ENCODE data around the gene IGBP1.
"Not testable (repeated sequence)": the region's sequence is repeated elsewhere in the genome, so short reads cannot be mapped to it uniquely, and the experiment has no call there.

The IGBP1 gene

DNA sequence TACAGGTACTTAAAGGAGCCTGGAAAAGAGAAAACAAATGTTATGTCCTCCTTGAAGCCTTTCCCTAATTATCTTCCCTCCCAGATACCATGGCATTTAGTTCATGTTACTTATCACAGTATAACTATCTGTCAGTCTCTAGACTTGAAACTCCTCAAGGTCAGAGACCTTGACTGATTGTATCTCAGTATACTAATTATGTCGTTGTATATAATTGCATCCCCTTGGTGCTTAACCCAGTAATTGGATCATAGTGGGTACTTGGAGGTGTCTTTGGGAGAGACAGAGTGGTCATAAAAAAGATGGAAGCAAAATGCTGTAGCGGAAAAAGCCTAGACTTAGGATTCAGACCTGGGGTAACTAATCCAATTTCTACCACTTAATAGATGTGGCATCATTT, 8.1 kb downstream of the IGBP1 start:
- in situ Hi-C loops (cut with MboI; ENCODE audit: low pct_unique_long_range_greater_than_20kb, low sequenced_read_pairs) = no loop called here
- DNase-seq = no peak

DNA sequence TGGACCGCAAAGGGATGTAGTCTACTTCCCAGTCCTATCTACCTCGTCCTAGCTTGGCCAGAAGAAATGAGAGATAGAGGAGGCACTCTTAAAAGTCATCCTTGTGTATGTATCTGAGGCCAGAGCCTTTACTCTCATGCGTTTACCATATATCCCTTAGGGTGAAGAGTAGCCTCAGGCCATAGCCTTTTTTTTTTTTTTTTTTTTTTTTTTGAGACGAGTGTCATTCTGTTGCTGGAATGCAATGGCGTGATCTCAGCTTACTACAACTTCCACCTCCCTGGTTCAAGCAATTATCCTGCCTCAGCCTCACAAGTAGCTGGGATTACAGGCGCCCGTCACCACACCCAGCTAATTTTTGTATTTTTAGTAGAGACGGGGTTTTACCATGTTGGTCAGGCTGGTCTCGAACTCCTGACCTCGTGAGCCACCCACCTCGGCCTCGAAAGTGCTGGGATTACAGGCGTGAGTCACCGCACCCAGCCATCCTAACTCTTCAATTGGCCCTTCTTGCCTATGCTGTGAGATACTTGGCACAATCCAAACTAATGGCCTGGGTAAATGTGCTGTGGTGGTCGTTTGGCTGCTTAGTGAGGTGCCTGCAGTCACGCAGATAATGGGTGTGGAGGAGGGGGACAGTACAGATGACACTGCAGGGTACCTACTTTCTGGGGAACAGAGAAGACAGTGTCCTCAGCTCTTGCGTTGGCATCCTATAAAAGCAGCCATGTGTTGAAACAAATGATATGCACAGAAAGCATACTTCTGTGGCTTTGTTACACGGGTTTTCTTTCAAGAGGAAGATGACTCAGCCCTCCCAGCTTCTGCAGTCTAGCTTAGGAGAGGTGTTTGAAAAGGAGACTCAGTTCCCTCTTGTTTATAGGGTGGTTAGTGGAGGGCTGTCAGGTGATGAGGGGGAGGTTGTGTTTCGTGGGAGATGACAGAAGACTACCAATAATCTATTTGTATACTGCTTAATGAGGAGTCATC, 33.6 kb downstream of the IGBP1 start:
- DNase-seq = peak; percentile 73
- in situ Hi-C loops (cut with MboI; ENCODE audit: low pct_unique_long_range_greater_than_20kb, low sequenced_read_pairs) = no loop called here

DNA sequence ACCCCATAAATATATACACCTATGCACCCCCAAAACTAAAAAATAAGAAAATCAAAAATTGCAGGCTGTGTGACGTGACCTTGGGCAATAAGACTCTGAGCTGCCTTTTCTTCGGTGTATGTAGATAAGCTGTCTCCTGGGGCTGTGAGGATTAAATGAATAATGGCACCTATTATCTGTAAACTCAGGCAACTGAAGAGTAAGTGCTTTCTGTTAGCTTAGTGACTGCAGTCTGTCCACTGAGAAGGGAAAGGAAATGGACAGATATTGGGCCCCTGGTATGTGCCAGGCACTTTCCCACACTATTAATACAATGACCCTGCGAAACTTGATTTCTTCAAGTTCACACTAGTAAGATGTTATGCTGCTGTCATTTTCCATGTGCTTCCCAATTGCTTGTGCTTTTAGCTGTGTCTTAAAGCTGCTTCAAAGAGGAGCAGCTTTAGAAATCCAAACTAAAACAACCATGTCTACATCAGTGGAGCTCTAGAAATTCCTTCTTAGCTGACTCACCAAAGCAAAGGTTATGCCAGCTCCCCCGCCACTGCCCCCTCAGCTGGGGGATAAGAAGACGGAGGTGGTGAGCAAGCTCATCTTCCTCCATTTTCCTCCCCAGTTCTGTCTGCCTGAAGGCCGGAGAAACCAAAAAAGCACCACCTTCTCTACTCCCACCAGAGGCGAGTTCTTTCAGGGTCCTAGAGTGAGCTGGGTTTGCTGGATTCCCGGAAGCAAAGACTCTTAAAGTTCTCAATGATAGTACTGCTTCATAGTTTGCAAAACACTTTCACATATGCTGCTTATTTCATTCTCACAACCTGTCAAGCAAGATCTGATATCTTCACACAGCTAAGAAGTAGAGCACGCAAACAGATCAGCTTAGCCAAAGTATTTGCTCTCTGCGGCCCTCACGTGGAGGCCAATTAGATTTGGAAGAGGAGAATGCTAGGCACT, 35.3 kb downstream of the IGBP1 start:
- DNase-seq = no peak

DNA sequence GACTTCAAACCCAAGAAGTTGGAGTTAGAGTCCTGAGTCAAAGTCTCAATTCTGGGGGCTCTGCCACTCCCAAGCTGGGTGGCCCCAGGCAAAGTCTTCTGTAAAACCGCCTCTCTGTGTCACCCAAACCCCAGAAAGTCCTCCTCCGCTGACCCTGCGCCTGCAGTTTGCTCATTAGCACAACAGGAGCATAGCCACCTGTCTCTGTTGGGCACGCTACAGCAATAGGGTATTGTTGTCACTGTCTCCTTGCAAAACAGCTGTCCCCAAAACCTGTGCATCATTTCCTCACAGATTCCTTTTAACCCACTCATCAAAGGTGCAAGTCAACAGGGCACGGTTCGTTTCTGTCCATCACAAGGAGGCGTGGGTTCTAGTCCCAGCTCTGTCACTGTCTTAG, 36.0 kb downstream of the IGBP1 start:
- no peak for DNase-seq
- in situ Hi-C loops (cut with MboI; ENCODE audit: low pct_unique_long_range_greater_than_20kb, low sequenced_read_pairs) = no loop called here

More for the DNA sequence above, 35.3 kb downstream of the IGBP1 start:
- in situ Hi-C loops (cut with MboI; ENCODE audit: low pct_unique_long_range_greater_than_20kb, low sequenced_read_pairs) = no loop called here

DNA sequence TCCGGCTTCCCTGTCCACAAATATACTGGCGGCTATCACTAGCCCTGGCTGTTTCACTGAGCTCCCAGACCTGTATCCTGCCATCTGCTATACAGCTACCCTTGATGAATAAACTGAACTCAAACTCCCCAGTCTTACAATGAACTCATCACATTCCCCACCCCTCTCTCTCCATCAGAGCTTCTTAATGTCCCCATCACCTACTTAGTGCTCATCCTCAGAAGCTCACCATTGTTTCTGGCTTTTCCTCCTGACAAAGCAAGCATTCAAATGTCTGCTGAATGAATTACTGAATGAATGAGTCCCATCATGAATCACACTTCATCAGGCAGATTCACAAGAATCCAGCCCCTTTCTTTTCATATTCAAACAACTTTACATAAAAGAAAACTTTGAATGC, 38.4 kb downstream of the IGBP1 start:
- no peak for DNase-seq
- in situ Hi-C loops (cut with MboI; ENCODE audit: low pct_unique_long_range_greater_than_20kb, low sequenced_read_pairs) = no loop called here

DNA sequence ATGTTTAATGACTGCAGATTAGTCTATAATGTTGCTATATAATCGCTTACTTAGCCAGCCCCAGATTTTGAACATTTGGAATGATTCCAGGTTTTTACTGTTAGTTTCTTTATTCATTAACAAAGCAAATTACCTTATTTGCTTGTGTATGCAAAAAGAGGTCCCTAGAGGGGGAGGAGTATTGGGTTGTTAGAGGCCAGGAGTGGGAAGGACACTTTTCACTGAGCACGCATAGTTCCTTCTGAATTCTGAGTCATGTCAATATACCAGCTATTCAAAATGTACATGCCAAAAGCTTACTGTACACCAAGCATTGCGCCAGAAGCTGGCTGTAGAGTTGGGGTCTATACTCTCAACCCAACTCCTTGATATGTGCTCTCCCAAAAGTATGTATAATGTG, 39.0 kb downstream of the IGBP1 start:
- in situ Hi-C loops (cut with MboI; ENCODE audit: low pct_unique_long_range_greater_than_20kb, low sequenced_read_pairs) = no loop called here
- no peak for DNase-seq

DNA sequence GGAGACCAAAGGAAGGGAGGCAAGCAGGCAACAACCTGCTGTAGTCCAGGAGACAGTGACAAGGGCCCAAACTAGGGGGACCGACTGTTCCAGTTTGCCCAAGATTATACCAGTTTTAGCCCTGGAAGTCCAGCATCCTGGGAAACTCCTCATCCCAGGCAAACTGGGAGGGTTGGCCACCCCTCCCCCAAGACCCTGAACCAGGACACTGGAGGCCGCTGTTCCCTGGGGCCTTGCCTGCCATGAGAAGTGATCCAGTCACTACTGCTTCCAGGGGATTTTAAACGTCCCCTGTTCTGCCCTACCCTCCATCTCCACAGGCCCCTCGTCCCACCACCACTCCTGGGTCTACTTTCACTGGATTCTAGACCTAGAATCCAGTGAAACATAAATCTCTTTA, 39.7 kb downstream of the IGBP1 start:
- no peak for DNase-seq
- in situ Hi-C loops (cut with MboI; ENCODE audit: low pct_unique_long_range_greater_than_20kb, low sequenced_read_pairs) = no loop called here

DNA sequence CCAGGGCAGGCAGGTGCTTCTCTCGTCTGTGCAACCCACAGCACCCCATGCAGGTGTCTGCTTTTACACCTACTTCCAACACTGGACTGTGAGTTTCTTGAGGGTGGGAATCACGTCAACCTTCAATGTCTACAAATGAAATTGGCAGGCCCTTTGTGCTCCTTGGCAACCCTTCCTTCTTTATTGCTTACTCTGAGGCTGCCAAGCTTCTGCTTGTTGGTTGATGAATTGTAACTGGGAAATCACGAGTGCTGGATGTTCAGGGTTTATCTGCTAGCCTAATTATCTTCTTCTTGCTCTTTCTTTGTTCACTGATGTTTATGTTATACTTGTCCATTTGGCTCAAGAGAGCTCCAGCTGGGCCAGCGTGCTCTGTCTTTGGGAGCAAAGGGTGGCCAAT, 41.5 kb downstream of the IGBP1 start:
- in situ Hi-C loops (cut with MboI; ENCODE audit: low pct_unique_long_range_greater_than_20kb, low sequenced_read_pairs) = no loop called here
- no peak for DNase-seq

DNA sequence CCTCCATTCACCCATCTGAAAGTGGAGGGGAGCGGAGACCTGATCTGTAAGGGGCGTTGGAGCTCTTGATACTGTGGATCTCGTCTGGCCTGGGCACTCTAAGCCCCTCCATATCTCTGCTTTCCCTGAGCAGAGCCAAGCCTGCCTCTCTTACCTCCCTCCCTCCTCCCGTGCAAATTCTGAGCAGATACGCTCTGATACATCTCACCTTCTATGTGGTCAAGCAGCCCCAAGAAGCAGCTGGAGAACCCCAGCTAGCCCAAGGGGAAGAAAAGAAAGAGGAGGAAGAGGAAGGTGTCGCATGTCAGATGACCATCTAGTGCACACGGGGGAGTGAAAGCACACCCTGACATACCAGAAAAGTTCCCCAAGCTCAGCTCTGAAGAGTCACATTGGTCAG, 42.1 kb downstream of the IGBP1 start:
- in situ Hi-C loops (cut with MboI; ENCODE audit: low pct_unique_long_range_greater_than_20kb, low sequenced_read_pairs) = no loop called here
- no peak for DNase-seq

DNA sequence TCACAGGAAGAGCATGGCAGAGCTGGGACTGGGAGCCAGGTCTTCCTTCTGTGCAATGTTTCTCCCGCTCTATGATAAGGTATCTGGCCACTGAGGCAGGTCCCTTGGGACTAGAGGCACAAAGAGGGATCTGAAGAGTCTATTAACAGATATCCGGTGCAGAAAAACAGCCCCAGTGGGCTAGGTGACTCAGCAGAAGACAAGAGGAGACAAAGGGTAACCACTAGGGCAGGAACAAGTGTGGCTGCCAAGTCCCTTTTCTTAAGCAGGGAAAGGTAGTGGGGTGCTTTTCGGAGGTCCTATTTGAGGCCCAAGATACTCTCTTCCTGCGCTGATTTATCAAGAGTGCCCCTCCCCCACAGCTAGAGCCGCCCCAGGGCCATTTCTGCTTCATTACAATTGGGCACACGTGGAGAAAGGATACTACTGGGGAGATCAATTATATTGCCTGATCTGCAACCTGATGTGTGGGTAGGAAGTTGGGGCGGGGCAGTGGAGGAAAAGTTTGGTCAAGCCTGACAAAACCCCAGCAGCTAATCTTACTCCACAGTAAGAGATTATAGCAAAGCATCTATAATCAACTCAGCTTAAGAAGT, 43.8 kb downstream of the IGBP1 start, which contains the start of gene DGAT2L6:
Gene DGAT2L6 (plus strand): TSS at position 546 of the 596 bp plus-strand sequence. CDS start 100 bp downstream, outside the sequence.
- in situ Hi-C loops (cut with MboI; ENCODE audit: low pct_unique_long_range_greater_than_20kb, low sequenced_read_pairs) = no loop called here
- DNase-seq = peak; percentile 20

DNA sequence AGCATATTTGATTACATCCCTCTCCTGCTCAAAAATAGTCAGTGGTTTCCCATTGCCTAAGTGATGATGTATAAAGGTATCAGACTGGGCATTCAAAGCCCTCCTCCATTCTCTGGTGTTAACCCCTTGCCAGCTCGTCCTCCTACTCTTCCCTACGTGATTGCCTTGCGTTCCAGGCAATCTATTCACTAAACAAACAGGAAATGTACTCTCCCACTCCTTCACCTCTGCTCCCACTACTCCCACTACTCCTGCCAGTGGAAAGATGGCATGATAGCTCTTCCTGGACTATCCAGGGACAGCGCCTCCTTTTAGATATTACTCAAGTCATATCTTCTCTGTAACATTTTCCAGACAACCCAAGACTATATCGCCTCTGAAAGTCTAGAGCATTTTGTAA, 49.8 kb downstream of the IGBP1 start:
- in situ Hi-C loops (cut with MboI; ENCODE audit: low pct_unique_long_range_greater_than_20kb, low sequenced_read_pairs) = no loop called here
- no peak for DNase-seq

DNA sequence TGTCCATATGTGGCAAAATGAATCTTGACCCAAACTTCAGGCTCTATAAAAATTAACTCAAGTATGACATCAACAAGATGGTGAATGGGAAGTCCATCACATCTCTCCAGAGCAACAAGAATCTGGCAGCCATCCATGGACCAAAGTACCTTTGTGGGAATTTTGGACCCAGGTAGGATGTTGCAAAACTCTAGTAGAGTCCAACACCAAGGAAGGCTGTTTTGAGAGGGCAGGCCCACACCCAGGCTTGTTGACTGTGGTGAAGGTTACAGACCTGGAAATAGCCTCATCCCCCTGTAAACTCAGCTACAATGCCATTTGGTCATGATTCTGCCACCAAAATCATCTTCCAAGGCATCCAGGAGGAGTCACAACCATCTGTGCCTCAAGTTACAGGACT, 57.0 kb downstream of the IGBP1 start:
- in situ Hi-C loops (cut with MboI; ENCODE audit: low pct_unique_long_range_greater_than_20kb, low sequenced_read_pairs) = no loop called here
- DNase-seq = no peak

DNA sequence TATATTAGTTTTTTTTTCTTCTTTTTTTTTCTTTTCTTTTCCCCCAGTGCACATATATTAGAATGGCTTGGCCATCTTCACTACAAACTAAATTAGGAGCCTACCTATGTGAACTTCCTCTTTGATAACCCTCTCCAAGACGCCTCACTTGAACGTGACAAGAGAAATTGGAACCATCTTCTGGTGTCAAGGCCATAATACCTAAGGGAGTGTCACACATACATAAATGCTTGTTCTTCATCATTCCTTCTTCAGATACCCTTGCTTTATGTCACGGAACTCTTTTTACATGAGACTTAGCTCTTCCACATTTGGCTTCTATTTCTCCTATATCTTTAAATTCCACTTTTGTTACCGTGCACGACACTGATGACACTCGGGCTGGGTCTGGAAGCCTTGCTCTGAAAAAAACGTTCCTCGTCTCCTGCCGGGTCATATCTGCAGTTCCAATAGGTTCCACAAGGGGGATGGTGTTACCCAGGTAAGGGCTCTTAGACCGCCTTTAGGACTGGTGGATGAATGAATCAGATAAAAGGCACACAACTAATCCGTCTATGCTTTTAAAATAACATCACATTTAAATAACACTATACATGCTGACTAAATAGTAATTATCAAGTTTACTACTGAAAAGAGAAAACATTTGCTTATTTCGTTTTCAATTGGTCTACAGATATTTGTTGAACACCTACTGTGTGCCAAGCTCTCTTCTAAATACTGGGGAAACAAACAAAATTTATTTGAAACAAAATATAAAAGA, 63.9 kb downstream of the IGBP1 start:
- peak; percentile 78 for DNase-seq

DNA sequence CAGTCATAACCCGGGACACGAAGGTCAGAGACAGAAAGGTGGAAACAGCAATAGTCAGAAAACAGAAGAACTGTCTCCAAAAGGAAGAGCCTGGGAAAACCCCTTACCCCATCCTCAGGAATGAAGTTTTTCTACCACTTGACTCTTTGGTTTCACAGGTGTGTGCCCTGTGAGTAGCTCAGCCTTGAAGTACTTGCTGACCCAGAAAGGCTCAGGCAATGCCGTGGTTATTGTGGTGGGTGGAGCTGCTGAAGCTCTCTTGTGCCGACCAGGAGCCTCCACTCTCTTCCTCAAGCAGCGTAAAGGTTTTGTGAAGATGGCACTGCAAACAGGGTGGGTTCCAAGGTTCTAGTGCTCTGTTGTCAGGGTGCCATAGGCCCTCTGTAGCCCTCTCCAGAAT, 68.5 kb downstream of the IGBP1 start:
- in situ Hi-C loops (cut with MboI; ENCODE audit: low pct_unique_long_range_greater_than_20kb, low sequenced_read_pairs) = no loop called here
- no peak for DNase-seq

More for the DNA sequence above, 63.9 kb downstream of the IGBP1 start:
- in situ Hi-C loops (cut with MboI; ENCODE audit: low pct_unique_long_range_greater_than_20kb, low sequenced_read_pairs) = no loop called here

DNA sequence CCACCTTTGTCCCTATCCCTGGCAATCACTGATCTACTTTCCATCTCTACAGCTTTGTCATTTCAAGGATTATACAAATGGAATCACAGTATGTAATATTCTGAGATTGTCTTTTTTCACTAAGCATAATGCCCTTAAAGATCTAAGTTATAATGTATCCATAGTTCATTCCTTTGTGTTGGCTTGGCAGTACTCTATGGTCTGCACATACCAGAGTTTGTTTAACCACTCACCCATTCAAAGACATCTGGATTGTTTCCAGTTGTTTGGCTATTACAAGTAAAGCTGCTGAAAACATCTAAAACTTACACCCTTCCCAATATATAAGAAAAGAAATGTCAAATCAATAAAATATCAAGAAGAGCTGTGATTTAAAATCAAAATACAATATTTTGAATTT, 75.2 kb downstream of the IGBP1 start:
- no peak for DNase-seq
- in situ Hi-C loops (cut with MboI; ENCODE audit: low pct_unique_long_range_greater_than_20kb, low sequenced_read_pairs) = no loop called here

DNA sequence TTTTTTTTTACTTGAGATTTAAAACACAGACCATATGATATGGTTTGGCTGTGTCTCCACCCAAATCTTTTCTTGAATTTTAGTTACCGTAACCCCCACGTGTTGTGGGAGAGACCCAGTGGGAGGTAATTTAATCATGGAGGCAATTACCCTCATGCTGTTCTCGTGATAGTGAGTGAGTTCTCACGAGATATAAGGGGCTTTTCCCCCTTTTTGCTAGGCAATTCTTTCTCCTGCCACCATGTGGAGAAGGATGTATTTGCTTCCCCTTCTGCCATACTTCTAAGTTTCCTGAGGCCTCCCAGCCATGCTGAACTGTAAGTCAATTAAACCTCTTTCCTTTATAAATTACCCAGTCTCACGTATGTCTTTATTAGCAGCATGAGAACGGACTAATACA, 76.3 kb downstream of the IGBP1 start:
- in situ Hi-C loops (cut with MboI; ENCODE audit: low pct_unique_long_range_greater_than_20kb, low sequenced_read_pairs); DNase-seq: not testable (repeated sequence)

Data from KBM-7 (cell line).